Vagina (tissue), 2 donors: ENCODE data around the gene RAB17.

Experiments
- POLR2A ChIP-seq, 2 donors: fragments of 450-650 bp; IDR thresholded peaks; one replicate each; pipeline ENCODE4 v1.6.1; 2017; ENCODE audit warnings: antibody characterized with exemption in 2 of 2, mild to moderate bottlenecking in 2 of 2, moderate library complexity in 2 of 2
- POLR2AphosphoS5 ChIP-seq, 2 donors: sonication (generic); formaldehyde crosslinking; IDR thresholded peaks; one replicate each; pipeline ENCODE4 v1.9.0; 2017; ENCODE audit warnings: antibody characterized with exemption in 2 of 2, mild to moderate bottlenecking in 2 of 2, low read depth in 1 of 2; ENCODE audit not compliant: insufficient read depth in 1 of 2
- TF ChIP-seq, protein P1 (sequence below), 3 experiments: fragments of 450-650 bp in 2 of 3; fragments of 200-600 bp in 1 of 3; sonication (generic) in 1 of 3; IDR thresholded peaks; one replicate each; pipeline ENCODE4 v1.5.1; 2017 to 2019; ENCODE audit warnings: antibody characterized with exemption in 3 of 3, mild to moderate bottlenecking in 2 of 3, moderate library complexity in 2 of 3

DNA sequence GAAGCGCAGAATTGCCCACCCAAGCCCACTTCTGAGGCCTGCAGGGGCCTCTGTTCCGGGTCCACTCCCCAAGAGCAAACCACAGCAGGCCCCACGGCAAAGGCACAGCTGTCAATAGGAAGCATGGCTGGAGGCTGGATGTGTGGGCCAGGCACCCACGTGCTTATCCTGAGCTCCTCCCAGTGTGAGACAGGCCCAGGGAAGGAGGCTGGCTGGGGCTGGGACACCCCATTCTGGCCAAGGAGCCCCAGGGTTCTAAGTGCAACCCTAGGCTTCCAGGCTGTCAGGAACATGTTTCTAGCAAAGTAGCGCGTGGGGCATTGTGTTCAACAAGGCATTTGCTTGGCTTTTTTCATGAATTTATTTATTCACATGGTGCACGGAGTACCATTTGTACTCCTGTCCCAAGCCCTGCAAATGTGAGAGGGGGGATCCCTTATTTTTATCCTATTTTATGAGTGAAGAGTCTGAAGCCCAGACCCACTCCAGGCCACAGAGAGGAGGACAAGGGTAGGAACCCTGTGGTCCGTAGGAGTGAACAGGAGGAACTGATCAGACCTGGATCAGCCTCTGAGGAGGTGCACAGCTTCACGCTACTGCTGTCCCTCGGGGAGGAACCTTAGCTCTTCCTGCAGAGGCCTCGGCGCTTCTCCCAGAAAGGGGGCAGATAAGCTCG, 6.1 kb upstream of the RAB17 start:
- TF ChIP-seq, protein P1, sequence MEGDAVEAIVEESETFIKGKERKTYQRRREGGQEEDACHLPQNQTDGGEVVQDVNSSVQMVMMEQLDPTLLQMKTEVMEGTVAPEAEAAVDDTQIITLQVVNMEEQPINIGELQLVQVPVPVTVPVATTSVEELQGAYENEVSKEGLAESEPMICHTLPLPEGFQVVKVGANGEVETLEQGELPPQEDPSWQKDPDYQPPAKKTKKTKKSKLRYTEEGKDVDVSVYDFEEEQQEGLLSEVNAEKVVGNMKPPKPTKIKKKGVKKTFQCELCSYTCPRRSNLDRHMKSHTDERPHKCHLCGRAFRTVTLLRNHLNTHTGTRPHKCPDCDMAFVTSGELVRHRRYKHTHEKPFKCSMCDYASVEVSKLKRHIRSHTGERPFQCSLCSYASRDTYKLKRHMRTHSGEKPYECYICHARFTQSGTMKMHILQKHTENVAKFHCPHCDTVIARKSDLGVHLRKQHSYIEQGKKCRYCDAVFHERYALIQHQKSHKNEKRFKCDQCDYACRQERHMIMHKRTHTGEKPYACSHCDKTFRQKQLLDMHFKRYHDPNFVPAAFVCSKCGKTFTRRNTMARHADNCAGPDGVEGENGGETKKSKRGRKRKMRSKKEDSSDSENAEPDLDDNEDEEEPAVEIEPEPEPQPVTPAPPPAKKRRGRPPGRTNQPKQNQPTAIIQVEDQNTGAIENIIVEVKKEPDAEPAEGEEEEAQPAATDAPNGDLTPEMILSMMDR (IDR thresholded peaks at IDR 0.05) = no peak
- TF ChIP-seq POLR2AphosphoS5 (IDR thresholded peaks at IDR 0.05; ENCODE audit: insufficient read depth in 1 of 2, low read depth in 1 of 2) = no peak
- no peak for TF ChIP-seq POLR2A (IDR thresholded peaks at IDR 0.05)
